ENCODE results near the gene LRRIQ4.
A peak's percentile ranks its signal among the peaks of the same experiment; 100 is the strongest.

LRRIQ4 gene

GRCh38 chr3:169812332-169813235, at the start of gene LRRIQ4, which contains the start of gene LRRC34:
TSS of gene LRRIQ4 (plus strand) at chr3:169812870. CDS start at chr3:169821922, 9,052 bp downstream.
TSS of gene LRRC34 (minus strand) at chr3:169812904. CDS start at chr3:169812548, 356 bp downstream.
- FAIRE-seq: no peak

DNA sequence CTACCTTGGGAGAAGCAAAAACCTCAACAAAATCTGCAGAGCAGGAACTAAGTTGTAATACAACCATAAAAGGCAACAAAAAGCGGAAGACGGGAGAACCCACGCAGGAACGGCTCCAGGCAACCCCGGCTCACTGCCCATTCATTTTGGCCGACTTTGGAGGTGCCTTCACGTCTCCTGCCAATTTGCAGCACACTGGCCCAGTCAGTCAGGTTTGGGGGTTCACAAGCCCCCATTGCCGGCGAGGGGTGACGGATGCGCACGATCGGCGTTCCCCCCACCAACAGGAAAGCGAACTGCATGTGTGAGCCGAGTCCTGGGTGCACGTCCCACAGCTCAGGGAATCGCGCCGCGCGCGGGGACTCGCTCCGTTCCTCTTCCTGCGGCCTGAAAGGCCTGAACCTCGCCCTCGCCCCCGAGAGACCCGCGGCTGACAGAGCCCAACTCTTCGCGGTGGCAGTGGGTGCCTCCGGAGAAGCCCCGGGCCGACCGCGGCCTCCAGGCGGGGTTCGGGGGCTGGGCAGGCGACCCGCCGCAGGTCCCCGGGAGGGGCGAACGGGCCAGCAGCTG, 48.3 kb upstream of the LRRIQ4 start:
- FAIRE-seq: no peak

DNA sequence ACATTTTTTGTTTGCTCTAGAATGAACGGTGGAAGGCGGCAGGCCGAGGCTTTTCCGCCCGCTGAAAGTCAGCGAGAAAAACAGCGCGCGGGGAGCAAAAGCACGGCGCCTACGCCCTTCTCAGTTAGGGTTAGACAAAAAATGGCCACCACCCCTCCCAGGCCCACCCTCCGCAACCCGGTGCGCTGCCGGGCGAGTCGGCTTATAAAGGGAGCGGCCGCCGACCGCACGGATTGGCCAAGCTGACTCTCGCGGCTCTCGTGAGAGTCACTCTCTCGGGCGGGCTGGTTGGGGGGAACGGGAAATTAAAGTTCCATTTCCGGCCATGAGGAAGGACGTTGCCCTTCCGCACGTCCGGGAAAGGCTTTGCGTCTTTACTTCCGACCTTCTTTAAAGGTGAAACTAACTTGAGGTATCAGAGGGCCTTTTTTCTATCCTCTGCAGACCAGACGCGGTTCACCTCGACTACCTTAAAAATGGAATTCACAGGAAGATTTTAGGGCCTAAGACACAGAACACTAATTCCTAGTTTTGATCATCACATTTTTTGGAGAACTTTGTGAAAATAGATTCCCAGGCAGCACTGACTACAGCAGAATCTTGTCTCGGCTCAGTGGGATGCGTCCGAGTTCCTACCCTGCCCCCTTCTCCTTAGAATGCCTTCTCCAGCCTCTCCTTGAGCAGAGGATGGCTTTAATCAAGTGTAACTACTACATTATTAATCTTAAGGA, 47.6 kb upstream of the LRRIQ4 start, which contains the start of gene TERC:
Gene TERC (minus strand): TSS at position 179 of the 731 bp plus-strand sequence.
- FAIRE-seq: peak; percentile 86

DNA sequence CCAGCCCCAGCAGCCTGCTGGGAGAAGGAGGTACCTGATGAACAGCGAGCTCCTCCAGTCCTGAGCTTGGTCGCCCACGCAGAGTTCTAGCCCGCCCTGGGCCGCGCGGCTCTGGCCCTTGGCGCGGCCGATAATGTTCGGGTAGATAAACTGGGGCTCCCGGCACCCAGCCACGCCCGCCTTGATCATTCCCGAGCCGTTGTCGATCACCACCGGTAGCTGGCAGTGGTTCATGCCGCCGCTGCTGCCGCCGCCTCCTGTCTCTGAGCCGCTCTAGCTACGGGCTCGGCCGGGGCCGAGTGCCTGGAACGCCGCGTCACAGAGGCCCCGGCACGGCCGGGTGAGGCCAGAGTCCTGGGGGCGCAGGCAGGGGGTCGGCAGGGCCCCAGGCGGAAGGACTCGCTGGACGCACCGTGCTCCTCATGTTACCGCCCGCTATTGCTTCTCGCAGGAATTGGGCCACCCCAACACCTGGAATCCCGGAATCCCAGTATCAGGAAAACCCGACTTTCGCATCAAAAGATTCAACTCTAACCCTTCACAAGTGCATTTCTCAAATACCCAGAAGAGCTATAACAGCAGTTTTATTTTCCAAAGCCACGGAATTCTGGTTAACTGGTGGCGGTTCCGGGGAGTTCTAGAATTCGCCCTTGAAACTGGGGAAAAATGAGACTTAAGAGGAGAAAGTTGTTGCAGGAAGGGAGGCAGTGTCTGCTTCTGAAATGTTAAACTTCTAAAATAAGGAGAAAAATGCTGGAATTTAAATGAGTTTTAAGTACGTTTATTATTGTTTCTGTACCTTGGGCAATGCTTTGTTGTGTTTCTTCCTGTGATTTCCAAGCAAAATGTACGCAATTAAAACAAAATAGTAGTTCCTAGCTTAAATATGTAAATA, 43.1 kb upstream of the LRRIQ4 start, which contains the start of gene ACTRT3:
Gene ACTRT3 (minus strand): TSS at position 275 of the 895 bp plus-strand sequence. CDS start 41 bp downstream, at position 234.
- no peak for FAIRE-seq

DNA sequence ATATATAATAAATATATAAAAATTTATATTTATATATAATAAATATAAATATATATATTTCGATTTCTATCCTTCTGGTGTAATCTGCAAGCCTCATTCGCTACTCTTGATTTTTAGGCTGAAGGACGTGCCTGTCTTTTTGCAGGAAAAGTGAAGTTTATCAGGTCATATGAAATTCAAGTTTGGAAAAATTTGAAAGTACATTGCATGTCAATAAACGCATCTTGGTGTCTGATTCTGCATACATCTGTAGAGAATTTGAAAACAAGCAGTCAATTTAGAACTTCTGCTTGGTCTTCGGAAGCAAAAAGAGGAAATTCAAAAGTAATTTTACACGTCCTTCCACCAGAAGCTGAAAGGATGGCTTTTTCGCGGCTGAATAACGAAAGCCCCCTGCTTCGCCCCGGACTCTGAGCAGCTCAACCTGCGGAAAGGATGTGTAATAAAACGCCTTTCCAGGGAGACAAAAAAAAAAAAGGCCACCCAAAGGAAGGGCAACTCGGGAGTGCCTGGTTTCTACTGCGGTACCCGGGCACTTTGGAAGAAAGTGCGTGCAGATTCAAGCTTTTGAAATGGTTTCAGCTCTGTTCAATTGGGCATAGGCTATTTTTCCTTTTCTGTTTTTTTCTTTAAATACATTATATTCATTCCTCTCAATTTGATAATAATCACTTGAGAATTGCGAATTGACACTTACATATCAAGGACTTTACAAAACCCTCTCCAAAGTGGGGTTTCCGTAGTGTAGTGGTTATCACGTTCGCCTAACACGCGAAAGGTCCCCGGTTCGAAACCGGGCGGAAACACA, 41.0 kb upstream of the LRRIQ4 start:
- FAIRE-seq: peak; percentile 70

DNA sequence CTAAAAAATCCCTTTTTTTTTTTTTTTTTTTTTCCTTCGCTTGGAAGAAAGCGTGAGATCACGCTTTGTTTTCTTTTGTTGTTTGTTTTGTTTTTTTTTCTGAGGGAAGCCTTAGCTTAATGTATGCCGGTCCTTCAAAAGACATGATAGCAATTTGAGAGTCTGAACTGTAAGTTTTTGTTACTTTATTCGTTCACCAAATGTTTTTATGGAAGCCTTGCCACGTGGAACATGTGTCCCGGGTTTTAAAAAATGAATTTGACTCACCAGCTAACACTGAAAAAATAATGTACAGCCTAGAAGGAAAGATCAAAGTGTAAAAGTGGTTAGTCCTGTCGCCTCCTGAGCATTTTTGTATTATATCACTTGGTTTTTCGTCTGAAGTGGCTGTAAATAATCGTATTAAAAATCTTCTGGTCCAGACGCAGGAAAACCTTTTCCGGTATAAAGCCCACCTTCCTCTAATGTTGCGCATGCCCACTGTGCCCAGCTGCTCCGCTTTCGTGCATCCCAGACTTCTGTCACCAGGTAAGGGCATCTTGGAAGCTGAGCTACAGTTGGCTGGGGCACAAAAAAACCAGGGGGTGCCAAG, 40.3 kb upstream of the LRRIQ4 start:
- no peak for FAIRE-seq

- FAIRE-seq: no peak
Measured at GRCh38 chr3:169772897-169773816, 39.5 kb upstream of the LRRIQ4 start, which contains the start of gene MYNN. TSS of gene MYNN (plus strand) at chr3:169773396. CDS start at chr3:169774296, 900 bp downstream.

GRCh38 chr3:169774186-169774585, 38.5 kb upstream of the LRRIQ4 start:
- no peak for FAIRE-seq

- no peak for FAIRE-seq
Measured at GRCh38 chr3:169777822-169778221, 34.8 kb upstream of the LRRIQ4 start.

GRCh38 chr3:169780742-169781141, 31.9 kb upstream of the LRRIQ4 start:
- FAIRE-seq: no peak

- no peak for FAIRE-seq
Measured at GRCh38 chr3:169781209-169781855, 31.3 kb upstream of the LRRIQ4 start.

DNA sequence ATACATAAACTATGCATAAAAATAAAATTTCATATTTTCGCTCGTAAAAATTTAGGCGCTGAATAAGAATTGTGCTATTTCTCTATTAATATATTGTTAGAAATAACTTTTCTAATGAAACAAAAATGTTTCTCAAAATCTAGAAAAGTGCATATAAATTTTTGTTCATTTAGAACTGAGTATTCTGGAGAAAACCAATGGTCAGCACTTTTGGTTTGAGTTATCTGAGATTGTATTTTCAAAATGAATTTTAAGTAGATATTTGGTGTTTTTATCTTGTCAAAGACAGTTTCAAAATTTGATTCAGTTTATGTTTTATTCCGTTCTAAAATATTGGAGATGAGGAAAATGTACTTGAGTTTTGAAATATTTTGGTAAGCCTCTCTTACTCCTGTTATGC, 25.6 kb upstream of the LRRIQ4 start:
- no peak for FAIRE-seq

GRCh38 chr3:169787791-169788190, 24.9 kb upstream of the LRRIQ4 start:
- FAIRE-seq: no peak

DNA sequence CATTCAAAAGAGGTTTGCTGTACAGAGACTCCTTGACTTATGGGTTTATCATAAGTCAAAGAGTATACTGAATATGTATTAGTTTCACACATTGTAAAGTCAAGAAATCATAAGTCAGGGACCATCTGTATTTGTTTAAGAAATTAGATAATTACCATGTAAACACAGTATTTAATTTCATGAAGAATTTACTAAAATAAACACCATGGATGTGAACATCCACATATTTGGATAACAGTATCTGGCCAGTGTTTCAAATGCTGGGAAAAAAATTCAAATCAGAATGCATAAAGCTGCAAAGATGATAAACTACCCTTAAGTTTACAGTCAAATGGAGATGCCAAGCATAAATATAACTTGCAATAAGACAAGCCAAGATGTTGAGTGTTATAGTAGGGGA, 22.5 kb upstream of the LRRIQ4 start:
- no peak for FAIRE-seq

DNA sequence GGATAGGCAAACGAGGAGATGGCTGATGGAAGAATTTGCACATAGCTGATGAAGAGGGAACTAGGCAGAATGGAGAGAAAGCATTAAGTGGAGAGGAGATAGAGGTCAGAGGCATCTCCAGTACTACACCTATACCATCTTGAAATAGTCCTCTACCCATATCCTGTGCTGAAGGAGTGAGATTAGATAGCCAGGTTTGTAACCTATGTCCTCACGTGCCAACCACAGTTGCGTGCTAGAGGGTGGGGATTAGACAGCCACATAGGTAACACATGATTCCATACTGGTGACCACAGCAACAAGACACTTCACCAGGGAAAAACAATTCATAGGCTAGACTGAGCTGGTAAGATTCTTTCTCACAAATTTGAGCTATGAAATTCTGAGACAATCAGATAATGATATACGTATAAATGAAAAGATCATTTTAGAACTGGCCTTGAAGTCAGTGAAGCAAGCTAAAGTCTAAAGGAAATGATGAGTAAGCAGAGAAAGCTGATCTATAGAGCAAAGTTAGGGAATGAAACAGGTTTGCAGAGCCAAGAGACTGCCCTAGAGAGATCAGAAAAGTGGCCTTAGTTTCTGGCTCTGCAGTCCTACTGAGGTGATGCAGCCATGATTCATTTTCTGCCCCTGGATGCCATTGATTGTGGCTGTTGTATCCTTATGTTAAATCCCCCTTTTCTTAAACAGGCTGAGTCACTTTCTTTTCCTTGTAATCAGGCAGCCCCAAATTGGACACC, 21.8 kb upstream of the LRRIQ4 start:
- no peak for FAIRE-seq

- no peak for FAIRE-seq
Measured at GRCh38 chr3:169792359-169792758, 20.3 kb upstream of the LRRIQ4 start.

DNA sequence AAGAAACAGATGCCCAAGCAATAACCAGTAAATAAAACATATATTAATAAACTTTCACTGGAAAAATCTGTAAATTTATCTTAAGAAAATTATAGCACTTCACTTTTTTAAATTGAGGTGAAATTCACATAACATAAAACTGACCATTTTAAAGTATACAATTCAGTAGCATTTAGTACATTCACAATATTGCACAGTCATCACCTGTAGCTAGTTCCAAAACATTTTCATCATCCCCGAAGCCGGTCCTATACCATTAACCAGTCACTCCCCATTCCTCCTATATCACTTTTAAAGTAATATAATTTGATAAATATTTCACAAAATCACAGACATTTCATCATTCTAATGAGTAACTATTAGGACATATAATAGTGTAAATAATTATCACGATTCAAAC, 8.0 kb upstream of the LRRIQ4 start:
- FAIRE-seq: no peak

GRCh38 chr3:169809230-169809795, 3.4 kb upstream of the LRRIQ4 start:
- FAIRE-seq: no peak

Measured in endometrium (tissue), 2 donors.